Nephron progenitor cell (in vitro differentiated cells): ENCODE data around the gene FTCD.
"Not testable (repeated sequence)": the region's sequence is repeated elsewhere in the genome, so short reads cannot be mapped to it uniquely, and the experiment has no call there.

Experiments used
- DNase-seq: peaks from one replicate; pipeline ENCODE4 v3.0.0; 2021
- H3K27ac Mint-ChIP-seq: 2 replicates; pipeline ENCODE4 v1.8.0; 2021; ENCODE audit warnings: mild to moderate bottlenecking, moderate library complexity, mixed read lengths
- H3K27me3 Mint-ChIP-seq: 2 replicates; pipeline ENCODE4 v1.8.0; 2021; ENCODE audit warnings: mild to moderate bottlenecking, low read depth, mixed read lengths; ENCODE audit not compliant: poor library complexity
- H3K36me3 Mint-ChIP-seq: 2 replicates; pipeline ENCODE4 v1.8.0; 2021; ENCODE audit warnings: low read depth, mixed read lengths
- H3K4me1 Mint-ChIP-seq: 2 replicates; pipeline ENCODE4 v1.8.0; 2021; ENCODE audit warnings: mixed read lengths
- H3K4me3 Mint-ChIP-seq: 2 replicates; pipeline ENCODE4 v1.8.0; 2021; ENCODE audit warnings: mild to moderate bottlenecking, moderate library complexity, mixed read lengths
- H3K9me3 Mint-ChIP-seq: 2 replicates; pipeline ENCODE4 v1.8.0; 2021; ENCODE audit warnings: mild to moderate bottlenecking, moderate library complexity, mixed read lengths
- CTCF ChIP-seq: fragments of 200-600 bp; sonication (generic); IDR thresholded peaks from 2 replicates; pipeline ENCODE4 v1.5.0; 2021; ENCODE audit warnings: antibody characterized with exemption

FTCD gene

GRCh38 chr21:46183910-46184624 is 28.7 kb upstream of the FTCD start, which contains the start of gene SPATC1L:
Gene SPATC1L (minus strand): TSS chr21:46184459. CDS start chr21:46182816, 1,643 bp downstream.
- Mint-ChIP-seq H3K27me3 (no peaks in the 10 kb centered on the region), H3K4me1 (peaks cover 47% of the 10 kb centered on the region), H3K36me3 (peaks cover 28% of the 10 kb centered on the region), H3K4me3 (peak within 1 kb of the TSS; percentile 90), H3K9me3 (no peaks in the 10 kb centered on the region), H3K27ac (peak within 1 kb of the TSS; percentile 96)
- peak; percentile 67 for DNase-seq
- TF ChIP-seq CTCF: no peak

- H3K9me3 Mint-ChIP-seq: not testable (repeated sequence)
Measured at GRCh38 chr21:46183337-46183909, 28.0 kb upstream of the FTCD start.

GRCh38 chr21:46182548-46183336 is 27.4 kb upstream of the FTCD start:
- no peak for DNase-seq
- Mint-ChIP-seq H3K36me3 (peaks cover 31% of the 10 kb centered on the region), H3K4me3 (peak overlapping the region; percentile 77), H3K27me3 (no peaks in the 10 kb centered on the region), H3K9me3 (peaks cover 8% of the 10 kb centered on the region), H3K4me1 (peaks cover 33% of the 10 kb centered on the region), H3K27ac (no peak overlapping the region)
- TF ChIP-seq CTCF: no peak

More at GRCh38 chr21:46183337-46183909, 28.0 kb upstream of the FTCD start:
- Mint-ChIP-seq H3K4me1 (peaks cover 40% of the 10 kb centered on the region), H3K36me3 (peaks cover 31% of the 10 kb centered on the region), H3K4me3 (peak overlapping the region; percentile 90)
- H3K27me3 Mint-ChIP-seq, DNase-seq, H3K27ac Mint-ChIP-seq: not testable (repeated sequence)

DNA sequence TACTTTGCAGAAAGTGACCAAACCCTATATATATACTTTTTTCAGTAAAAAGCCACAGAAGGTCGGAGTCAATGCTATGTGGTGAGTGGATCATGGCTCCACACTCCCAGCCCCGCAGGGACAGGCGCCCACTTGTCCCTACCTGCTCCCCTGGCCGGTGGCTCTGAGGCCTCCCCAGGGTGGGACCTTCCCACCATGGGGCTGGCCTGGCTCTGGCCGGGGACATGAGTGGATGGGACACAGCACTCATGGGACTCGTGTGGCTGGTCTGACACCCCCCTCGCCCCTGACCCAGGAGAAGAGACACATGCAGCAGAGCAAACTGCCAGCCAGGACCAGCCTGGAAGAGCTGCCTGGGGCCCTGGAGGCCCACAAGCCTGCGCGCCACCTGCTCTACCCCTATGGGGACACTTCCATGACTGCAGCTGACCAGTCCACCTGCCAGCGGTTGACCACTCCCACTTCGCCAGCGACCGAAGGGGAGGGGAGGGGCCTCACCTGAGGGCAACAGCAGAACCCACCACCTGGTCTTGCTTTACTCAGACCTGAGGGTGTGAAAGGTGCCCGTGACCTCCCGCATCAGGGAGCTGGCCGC is 26.7 kb upstream of the FTCD start:
- peaks cover 31% of the 10 kb centered on the region for H3K36me3 Mint-ChIP-seq
- no peak overlapping the region for H3K27ac Mint-ChIP-seq
- H3K4me3 Mint-ChIP-seq: peak overlapping the region; percentile 49
- no peak for TF ChIP-seq CTCF
- H3K27me3 Mint-ChIP-seq: no peaks in the 10 kb centered on the region
- no peak for DNase-seq
- peaks cover 15% of the 10 kb centered on the region for H3K9me3 Mint-ChIP-seq
- peaks cover 27% of the 10 kb centered on the region for H3K4me1 Mint-ChIP-seq

DNA sequence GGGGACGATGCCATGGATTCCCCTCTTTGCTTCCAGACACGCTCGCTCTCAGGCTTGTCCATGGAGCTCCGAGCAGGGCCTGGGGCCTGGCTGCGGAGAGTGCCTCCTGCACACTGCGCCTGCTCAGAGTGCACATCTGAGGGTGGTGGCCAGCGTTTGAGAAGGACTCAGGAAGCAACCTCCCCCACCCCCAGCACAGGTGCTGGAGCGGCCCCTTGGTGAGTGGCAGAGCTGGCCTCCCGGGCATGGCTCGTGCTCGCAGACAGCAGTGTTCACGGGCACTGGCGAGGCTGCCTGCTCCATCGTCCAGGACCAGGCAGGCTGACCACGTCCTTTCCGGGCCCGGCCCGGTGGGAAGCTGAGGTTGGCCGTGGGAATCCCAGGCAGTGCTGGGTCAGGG is 26.1 kb upstream of the FTCD start:
- Mint-ChIP-seq H3K4me3 (peak overlapping the region; percentile 49), H3K27me3 (no peaks in the 10 kb centered on the region), H3K36me3 (peaks cover 37% of the 10 kb centered on the region), H3K27ac (no peak overlapping the region), H3K9me3 (peaks cover 21% of the 10 kb centered on the region), H3K4me1 (peaks cover 23% of the 10 kb centered on the region)
- TF ChIP-seq CTCF: no peak
- DNase-seq: no peak
